GM18907 (cell line): ENCODE measurements around the gene ADCYAP1.
"Not testable (repeated sequence)": the region's sequence is repeated elsewhere in the genome, so short reads cannot be mapped to it uniquely, and the experiment has no call there.

ENCODE experiments used
- ATAC-seq: cut with Tn5 transposase; IDR thresholded peaks from one replicate; pipeline ENCODE4 v1.9.1; 2021; ENCODE audit warnings: mild to moderate bottlenecking, moderate library complexity; ENCODE audit not compliant: unreplicated experiment

Gene ADCYAP1

DNA sequence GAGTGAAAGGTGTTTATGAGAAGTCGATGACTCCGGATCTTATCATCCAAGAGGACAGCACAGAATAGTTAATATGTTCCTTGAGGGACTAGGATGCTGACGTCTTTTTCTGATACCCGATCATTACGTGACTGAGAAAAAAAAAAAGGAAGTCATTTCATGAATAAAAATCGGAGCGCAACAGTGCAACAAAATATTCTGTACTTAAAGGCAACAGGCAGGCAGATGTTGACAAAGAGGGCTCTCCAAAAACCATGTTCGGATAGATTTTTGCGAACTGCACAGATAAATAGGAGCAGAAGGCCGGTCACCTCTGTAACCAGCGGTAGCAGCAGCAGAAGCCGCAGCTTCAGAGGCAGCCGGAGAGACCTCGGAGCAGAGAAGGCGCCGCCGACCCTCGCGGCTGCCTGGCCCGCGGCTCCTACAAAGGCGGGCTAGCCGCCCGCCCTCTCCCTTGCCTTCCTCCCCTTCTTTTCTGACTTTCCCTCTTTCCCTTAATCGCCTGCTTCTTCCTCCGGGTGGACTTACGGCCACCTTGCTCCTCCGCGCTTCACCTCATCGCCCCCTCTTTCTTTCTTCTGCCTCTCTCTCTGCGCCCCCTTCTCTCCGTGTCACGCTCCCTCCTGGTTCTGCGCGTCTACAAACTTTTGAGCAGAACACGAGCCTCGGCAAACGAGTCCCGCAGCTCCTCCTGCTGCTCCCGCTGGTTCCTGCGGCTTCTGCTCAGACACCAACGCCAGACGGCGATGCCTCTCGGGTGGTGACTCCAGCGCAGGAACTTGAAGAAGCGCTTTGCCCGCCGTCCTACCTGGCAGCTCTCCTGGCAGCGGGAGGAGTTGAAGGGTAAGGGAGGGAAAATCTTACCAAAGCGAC is at the start of gene ADCYAP1:
TSS of gene ADCYAP1 (plus strand) at position 654 of the 873 bp plus-strand sequence. CDS start 516 bp downstream, outside the sequence.
- no peak for ATAC-seq

DNA sequence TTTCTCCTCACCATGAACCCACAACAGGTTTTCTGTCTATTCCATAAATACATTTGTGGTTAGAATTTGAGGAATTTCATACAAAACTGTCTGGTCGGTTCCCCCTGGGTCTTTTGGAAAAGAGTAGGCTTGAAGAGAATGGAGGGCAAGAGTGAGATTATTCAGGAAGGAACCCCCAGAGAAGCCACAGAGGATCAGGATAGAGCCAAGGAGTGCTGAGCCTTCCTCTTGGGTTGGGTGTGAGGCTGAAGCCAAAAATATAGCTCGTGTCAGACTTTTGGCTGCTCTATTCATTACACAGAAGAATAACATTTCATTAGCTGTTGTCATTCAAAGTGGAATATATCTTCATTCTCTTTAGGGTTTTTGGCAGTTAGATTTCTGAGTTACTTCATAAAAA is 46.7 kb upstream of the ADCYAP1 start:
- no peak for ATAC-seq

DNA sequence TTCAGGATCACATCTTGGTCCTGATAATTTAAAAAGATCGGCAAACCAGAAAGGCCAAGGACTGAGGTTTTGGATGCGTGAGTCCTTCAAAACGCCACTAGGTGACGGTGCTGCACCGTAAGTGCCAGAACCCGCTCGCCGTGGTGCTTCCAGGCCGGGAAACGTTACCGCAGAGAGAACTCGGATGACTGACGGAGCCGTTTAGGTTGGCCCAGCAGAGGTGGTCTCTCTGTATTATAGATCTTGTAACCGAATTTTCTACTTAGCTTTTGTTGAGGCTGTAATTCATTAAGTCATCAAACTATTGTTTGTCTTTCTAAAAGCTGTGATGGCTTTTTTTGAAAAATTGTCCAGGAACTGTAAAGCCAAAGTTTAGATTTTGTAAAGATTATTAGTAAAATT is 39.8 kb upstream of the ADCYAP1 start:
- peak; percentile 90 for ATAC-seq

DNA sequence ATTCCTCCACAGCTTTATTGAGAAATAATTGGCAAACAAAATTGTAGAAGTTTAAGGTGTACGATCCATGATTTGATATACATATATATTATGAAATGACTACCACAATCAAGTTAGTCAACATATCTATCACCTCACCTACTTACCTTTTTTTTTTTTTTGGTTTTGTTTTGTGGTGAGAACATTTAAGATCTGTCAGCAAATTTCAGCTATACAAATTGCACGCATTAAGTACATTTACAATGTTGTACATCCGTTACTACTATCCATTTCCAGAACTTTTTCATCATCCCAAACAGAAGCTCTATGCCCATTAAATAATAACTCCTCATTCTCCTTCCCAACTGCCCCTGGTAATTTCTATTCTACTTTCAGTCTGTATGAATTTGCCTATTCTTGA is 37.4 kb upstream of the ADCYAP1 start:
- ATAC-seq, result no peak

DNA sequence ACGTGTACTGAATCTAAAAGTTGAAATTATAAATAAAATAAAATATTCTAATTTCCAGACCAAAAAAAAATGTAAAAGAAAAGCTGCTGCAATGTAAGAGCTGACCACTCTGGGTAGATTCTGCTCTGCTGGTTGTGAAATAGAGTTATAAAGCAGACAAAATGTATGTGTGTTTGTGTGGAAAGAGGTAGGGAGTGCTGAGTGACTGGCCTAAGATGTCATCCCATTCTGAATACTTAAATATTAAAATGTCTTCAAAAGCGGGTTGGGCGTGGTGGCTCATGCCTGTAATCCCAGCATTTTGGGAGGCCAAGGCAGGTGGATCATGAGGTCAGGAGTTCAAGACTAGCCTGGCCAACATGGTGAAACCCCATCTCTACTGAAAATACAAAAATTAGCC is 31.2 kb upstream of the ADCYAP1 start:
- not testable (repeated sequence) for ATAC-seq

DNA sequence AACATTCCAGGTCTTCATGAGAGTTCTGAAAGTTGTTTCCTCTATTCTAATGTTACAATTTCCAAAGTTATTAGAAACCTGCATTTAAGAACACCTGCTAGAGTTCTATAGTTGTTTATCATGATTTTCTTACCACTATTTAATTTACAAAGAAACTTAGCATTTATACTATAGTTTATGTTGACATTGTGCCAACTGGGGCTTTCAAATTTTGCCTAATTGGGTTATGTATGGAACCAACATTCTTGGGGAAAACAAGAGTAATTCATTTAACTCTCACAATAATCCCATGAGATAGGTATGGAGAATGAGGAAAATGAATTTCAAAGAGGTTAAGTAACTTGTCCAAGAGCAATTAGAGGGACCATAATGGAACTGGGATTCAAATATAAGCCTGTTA is 28.8 kb upstream of the ADCYAP1 start:
- no peak for ATAC-seq

DNA sequence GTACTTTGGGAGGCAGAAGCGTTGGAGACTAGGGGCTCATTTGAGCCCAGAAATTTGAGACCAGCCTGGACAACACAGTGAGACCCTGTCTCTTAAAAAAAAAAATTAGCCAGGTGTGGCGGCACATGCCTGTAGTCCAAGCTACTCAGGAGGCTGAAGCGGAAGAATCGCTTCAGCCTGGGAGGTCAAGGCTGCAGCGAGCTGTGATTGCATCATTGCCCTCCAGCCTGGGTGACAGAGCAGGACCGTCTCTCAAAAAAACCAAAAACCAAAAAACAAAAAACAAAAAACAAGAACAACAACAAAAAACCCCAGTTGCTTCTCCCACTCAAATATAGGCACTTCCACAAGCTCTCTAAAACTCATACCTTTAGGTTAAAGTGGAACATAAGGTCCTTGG is 27.4 kb upstream of the ADCYAP1 start:
- no peak for ATAC-seq

DNA sequence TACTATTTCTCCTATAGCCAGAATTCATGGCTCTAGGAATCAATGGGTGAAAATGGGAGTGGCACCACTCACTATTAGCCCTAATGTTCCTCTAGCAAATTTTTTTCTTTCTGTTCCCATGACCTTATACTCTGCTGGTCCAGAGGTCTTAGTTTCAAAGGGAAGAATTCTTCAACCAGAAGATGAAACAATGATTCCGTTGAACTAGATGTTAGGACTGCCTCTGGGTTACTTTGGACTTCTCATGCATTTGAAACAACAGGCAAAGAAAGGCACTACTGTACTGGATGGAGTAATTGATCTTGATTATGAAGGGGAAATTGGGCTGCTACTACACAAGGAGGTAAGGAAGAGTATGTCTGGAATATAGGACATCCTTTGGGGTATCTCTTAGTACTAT is 18.6 kb upstream of the ADCYAP1 start:
- no peak for ATAC-seq

DNA sequence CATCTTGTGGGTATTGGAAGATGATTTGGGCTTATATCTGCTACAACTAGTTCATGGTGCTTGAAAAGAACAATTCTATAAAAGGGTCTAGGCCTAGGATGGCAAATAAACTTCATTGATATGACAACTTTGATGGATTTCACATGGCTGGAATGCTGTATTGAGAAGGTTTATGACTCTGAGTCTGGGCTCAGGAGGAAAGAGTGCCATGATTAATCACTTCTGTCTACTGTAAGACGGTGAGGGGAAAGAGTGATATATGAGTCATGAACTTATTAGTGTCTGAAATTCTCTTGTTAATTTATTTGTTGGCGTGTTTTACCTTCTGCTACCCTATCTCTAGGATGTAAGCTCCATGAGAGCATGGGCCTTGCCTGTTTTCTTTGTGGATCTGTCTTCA is 17.0 kb upstream of the ADCYAP1 start:
- ATAC-seq, result no peak

DNA sequence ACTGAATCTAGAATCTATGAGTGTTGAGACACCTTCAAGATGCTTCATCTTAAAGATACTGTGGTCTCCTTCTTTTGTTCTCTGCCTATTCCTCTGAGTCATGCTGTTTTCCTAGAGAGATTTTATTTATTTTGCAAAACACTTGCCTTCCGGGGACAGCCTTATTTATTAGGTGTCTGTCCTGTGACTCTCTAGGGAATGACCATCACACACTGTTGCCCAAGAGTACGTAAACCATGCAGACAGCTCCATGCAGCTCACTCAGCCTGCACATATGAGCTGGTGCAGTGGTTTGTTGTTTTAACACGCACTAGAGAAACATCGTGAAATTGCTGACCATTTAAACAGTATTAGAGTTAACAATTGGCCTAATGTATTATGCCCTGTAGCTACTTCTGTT is 12.4 kb upstream of the ADCYAP1 start:
- no peak for ATAC-seq

DNA sequence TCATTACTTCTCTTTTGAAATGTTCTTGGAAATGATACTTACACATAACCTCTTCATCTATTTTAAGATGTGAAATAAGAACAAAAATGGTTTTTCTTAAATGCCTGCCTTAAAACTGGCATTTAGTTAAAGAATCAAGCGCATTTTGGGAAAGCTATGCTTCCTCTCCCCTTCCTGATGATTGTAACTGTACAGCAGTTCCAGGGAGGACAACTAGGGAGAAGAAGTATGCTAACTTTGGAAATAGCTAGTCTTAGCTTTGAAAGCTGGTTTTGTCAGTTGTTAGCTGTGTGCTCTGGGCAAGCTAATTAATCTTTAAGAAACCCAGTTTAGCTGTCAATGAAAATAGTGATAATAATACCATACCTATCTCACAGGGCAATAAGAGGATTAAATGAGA is 8.4 kb upstream of the ADCYAP1 start:
- ATAC-seq, result no peak

DNA sequence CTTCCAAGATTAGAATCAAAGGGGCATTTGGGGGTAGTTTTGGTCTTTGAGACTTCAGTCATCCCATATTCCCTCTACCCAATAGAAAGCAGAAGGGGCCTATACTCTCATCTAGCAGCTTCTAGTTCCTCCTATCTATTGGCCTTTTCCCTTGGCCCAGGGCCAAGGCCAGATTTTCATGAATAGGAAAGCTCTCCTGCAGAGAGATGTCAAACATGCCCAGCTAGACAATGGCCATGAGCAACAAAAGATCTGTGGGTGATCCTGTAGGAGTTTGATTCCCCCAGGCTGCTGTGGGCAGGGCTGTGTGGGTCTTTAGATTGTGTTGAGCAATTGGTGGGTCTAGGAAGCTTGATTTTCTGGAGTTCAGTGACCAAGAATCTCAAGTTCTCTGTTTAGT is 2.9 kb upstream of the ADCYAP1 start:
- no peak for ATAC-seq

DNA sequence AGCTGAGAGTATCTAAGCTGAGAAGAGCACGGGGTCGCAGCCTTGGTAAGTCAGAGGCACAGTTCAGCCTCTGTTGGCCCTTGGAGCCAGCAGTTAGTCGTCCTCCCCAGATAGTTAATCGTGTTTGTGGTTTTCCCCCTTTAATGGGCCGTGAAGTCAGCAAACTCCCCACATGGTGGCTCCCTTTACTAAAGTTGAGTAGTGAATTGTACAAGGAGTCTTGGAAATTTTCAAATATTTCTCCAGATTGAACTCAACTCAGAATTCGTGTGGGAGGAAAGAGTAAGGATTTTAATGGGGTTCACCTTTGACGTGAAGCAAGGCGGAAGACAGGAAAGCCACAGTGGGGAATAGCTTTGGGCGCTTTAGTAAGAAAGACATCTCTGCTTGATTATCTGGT is 2.4 kb upstream of the ADCYAP1 start:
- no peak for ATAC-seq

DNA sequence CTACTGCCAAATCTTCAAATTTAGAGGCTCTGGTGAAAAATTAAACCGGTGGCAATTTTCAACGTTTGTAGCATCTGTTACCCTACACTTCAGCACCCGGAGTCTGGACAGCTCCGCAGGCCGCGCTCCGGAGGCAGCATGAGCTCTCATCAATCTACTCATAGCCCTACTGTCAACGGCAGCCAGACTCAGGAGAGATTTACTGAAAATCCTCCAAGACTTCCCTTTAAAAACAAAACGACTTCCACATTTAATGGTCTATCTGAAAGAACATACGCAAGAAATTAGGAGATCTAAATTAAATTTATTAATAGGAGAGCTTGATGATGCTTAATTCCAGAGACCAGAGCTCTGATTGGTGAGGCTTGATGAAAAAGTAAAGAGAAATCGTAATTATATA is 970 bp upstream of the ADCYAP1 start:
- ATAC-seq, result no peak

DNA sequence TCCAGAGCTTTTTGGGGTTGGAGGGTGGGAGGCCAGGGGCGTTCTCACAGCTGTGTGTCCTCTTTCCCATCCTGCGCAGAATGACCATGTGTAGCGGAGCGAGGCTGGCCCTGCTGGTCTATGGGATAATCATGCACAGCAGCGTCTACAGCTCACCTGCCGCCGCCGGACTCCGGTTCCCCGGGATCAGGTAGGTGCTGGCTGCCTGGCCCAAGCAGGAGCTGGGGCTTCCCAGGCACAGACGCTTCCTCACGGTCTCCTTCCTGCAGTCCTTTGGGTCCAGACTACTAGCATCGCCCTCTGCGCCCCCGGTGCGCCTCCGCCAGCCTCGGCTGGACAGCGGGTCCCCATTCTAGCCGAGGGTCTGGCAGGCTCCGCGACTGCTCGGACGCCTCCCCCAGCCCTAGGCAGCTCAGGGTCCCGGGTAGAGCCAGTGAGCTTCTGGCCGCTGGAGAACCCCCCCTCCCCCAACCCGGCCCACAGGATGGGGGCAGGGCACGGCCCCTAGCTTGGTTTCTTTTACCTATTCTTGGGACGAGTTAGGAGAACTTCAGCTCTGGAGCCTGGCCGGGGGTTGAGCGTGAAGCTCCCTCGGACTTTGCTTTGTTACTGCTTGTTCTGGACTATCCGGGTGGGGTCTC is 756 bp downstream of the ADCYAP1 start:
- no peak for ATAC-seq

DNA sequence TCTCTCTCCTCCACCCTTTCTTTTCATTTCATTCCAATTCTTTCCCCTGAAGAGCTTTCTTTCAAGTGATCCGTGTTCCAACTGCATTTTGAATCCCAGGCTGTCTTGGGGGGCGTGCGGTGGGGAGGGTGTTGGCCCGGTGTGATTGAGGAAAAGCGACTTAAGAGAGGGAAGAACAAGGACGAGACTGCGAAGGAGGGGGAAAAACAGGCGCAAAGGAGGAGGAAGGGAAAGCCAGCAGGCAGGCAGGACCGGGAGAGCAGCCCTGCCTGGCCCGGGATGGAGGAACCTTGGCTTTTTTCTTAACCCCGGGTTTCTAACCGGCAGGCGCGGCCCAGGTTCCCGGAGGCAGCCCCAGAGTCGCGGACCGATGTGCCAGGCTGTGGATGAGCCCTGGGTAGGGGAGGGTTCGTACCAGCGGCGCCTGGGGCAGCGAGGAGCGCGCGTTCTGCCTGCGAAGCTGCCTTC is 1.3 kb downstream of the ADCYAP1 start:
- ATAC-seq, result no peak

DNA sequence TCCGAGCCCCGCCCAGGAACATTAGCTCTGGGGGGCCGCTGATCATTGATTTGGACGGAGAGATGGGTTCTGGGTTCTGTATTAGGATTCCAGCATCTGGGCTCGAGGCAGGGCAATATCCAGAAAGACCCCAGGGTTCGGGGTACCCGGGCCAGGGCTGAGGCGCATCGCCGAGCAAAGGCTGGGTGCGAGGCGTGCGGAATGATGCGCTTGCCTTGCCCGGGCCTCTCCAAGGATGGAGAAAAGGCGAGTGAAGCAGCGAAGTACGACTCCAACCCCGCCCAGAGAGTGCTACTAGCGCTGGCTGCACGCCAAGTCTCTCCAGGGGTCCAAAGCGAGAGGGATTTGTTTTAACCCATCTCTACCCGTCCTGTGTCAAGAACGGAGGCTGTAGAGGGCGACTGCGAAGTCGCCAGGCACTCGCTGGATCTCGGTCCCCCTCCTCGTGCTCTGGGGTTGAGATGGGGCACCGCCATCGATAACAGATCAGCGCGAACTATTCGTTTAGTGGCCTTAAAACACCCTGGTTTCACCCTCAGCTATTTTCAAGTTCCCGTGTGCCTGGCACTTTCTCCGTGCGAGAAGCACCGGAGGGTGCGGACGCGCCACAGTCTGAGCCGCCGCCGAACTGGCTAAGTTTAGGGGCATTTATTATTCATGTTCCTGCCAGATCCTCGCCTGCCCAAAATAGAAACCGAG is 1.9 kb downstream of the ADCYAP1 start:
- ATAC-seq, result no peak

DNA sequence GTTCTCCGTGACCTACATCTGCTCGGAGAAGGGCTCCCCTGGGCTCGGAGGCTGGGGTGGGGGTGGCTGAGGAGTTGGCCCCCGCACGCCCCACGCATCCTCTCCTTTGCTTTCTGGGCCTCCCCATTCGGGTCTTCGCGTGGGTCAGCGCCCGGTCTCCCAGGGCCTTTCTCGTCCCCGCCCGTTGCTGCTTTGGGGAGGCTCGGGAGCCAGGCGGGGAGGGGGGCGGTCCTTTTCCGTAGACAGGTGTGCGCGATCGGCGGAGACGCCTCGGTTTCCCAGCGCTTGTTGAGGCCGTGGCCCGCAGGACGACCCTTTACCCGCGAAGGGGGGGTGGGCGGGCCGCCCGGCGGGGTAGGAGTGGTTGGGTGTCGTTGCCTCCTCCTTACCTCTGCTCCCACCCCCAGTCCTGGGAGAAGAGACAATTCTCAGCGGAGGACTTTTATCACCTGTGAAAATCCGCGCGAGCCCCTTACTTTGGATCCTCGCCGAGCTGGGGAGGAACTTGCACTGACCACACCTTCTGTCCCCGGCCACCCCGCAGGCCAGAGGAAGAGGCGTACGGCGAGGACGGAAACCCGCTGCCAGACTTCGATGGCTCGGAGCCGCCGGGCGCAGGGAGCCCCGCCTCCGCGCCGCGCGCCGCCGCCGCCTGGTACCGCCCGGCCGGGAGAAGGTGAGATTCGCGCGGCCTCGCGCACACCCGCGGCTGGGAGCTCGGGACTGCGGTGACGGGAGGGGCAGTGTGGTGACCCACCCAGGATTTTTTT is 2.6 kb downstream of the ADCYAP1 start:
- no peak for ATAC-seq

DNA sequence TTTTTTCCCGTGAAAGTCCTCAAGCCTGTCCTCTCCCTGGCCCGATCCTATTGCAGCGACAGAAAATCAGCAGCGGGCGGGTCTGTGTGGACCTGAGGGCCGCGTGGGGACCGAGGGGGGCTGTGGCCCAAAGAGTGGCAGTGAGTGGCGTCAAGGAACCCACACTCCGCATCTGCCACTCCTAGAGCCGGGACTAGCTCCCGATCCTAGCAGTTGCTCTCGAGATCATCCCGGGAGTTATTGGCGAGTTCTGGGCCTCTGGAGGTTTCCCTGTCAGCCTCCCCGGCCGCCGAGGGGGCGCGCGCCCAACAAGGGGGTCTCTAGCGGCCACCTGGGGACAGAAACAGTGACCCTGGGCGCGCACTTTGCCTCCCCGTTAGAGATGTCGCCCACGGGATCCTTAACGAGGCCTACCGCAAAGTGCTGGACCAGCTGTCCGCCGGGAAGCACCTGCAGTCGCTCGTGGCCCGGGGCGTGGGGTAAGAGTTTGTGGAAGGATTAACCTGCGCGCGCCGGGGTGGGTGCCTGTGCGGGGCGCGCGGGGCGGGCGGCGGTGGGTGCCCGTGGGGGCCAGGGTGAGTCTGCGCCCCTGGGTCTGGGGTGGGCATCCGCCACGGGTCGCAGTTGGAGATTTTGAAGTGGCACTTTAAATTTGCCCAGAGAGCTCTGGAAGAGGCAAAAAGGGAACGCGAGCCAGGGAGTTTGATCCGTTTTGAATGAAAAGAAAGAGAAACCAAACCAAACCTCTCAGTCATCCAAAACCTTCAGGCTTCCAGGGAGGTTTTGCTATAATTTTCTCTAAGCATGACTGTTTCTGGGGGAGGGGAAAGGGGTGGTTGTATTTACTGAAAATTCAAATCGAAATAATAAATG is 3.5 kb downstream of the ADCYAP1 start:
- no peak for ATAC-seq
